K562 (cell line): Measurements from ENCODE around the gene LAMTOR5. TPM values are rescaled to one million over a fixed set of nuclear protein-coding genes. Genes with fewer than 3 reads are reported as not detected.

Experiments
- ATAC-seq: fragments of 200-7000 bp; cut with Tn5 transposase; 3 replicates; pipeline ENCODE4 v1.9.1; 2020; ENCODE audit warnings: moderate library complexity
- BruUV-seq: library from RNA; stranded (reverse); fragments of 400-500 nt; replicated peaks from 2 replicates; lab custom pipeline; 2021; lab: Mats Ljungman, UMichigan
- CTCF ChIA-PET: fragments of 300-600 bp; formaldehyde crosslinking; extraction: SDS; loops from one replicate; lab custom pipeline; 2021; ENCODE audit warnings: low intra/inter-chr PET ratio; lab: Yijun Ruan, JAX
- POLR2A ChIA-PET: fragments of 300-600, 350-650 bp; sonication (Branson Sonifier 250); formaldehyde crosslinking; extraction: SDS; loops from one replicate; lab custom pipeline; 2021; ENCODE audit warnings: antibody characterized with exemption, inconsistent platforms; lab: Yijun Ruan, JAX
- DNase-seq, 4 experiments: peaks; one replicate each; pipeline versions ENCODE4 v3.0.0 to v3.0.0-alpha.2; 2011 to 2018; ENCODE audit warnings: low spot score in 3 of 4, mixed read lengths in 3 of 4; ENCODE audit errors: extremely low read depth in 1 of 4
- FAIRE-seq: peaks from 2 replicates; lab custom pipeline; 2011; peaks lifted over from hg19 to GRCh38; lab: Jason Lieb, UNC
- H2AFZ ChIP-seq: 2 replicates; pipeline ENCODE4 v1.6.0; 2011; ENCODE audit warnings: low read depth, low read length, control low read depth, inconsistent platforms
- H3K27ac ChIP-seq: fragments of 200-600 bp; 3 replicates; pipeline ENCODE4 v1.8.0; 2011; ENCODE audit warnings: low read depth, mild to moderate bottlenecking, control low read depth, inconsistent platforms, low read length, moderate library complexity, mixed read lengths; ENCODE audit errors: extremely low read depth
- H3K27me3 ChIP-seq, 2 experiments: fragments of 300-600 bp in 1 of 2; 2 replicates in 1 of 2; 3 replicates in 1 of 2; pipeline versions ENCODE4 v1.6.0 to v1.8.0; 2011; ENCODE audit warnings: inconsistent platforms in 2 of 2, low read length in 2 of 2, mild to moderate bottlenecking in 1 of 2, mixed read lengths in 1 of 2, moderate library complexity in 1 of 2; ENCODE audit not compliant: control insufficient read depth in 2 of 2, insufficient read depth in 2 of 2
- H3K36me3 ChIP-seq: fragments of 300-600 bp; 3 replicates; pipeline ENCODE4 v1.8.0; 2011; ENCODE audit warnings: mild to moderate bottlenecking, low read length, inconsistent platforms; ENCODE audit not compliant: control insufficient read depth, insufficient read depth
- H3K4me1 ChIP-seq, 2 experiments: fragments of 200-600 bp in 1 of 2; replicated peaks in 1 of 2; 2 replicates in 1 of 2; 3 replicates in 1 of 2; pipeline versions ENCODE4 v1.5.1 to v1.8.0; 2011; ENCODE audit warnings: inconsistent platforms in 2 of 2, low read length in 2 of 2, mild to moderate bottlenecking in 1 of 2, mixed read lengths in 1 of 2, moderate library complexity in 1 of 2; ENCODE audit not compliant: control insufficient read depth in 2 of 2, insufficient read depth in 2 of 2
- H3K4me2 ChIP-seq: 2 replicates; pipeline ENCODE4 v1.6.1; 2011; ENCODE audit warnings: low read length, control low read depth, inconsistent platforms, mixed read lengths; ENCODE audit not compliant: insufficient read depth
- H3K4me3 ChIP-seq: fragments of 200-600 bp; sonication (generic), shearing (Covaris generic); 2 replicates; pipeline ENCODE4 v1.5.1; 2016; ENCODE audit warnings: control low read depth, inconsistent platforms
- H3K79me2 ChIP-seq: fragments of 200-600 bp; 3 replicates; pipeline ENCODE4 v1.8.0; 2011; ENCODE audit warnings: low read length, inconsistent platforms; ENCODE audit not compliant: control insufficient read depth, insufficient read depth
- H3K9ac ChIP-seq, 2 experiments: 2 replicates each; pipeline versions ENCODE4 v1.6.0 to v1.6.1; 2011; ENCODE audit warnings: low read depth in 2 of 2, low read length in 2 of 2, control low read depth in 1 of 2, inconsistent platforms in 1 of 2, mild to moderate bottlenecking in 1 of 2, mixed read lengths in 1 of 2; ENCODE audit not compliant: insufficient read depth in 1 of 2
- H3K9me1 ChIP-seq: one replicate; pipeline ENCODE4 v1.6.0; 2011; ENCODE audit warnings: inconsistent platforms, mild to moderate bottlenecking, low read length, moderate library complexity; ENCODE audit not compliant: control insufficient read depth, insufficient read depth
- H3K9me3 ChIP-seq: replicated peaks from 2 replicates; pipeline ENCODE4 v1.5.1; 2011; ENCODE audit warnings: low read depth, low read length, inconsistent platforms; ENCODE audit not compliant: control insufficient read depth, insufficient read depth
- H4K20me1 ChIP-seq: replicated peaks from 2 replicates; pipeline ENCODE4 v1.6.1; 2011; ENCODE audit warnings: low read length, inconsistent platforms, mixed read lengths; ENCODE audit not compliant: control insufficient read depth, insufficient read depth
- CBX1 ChIP-seq: sonication (generic); IDR thresholded peaks from 2 replicates; pipeline ENCODE4 v1.6.1; 2016; ENCODE audit warnings: antibody characterized with exemption, low read depth, mild to moderate bottlenecking
- CEBPB ChIP-seq: fragments of 450-650 bp; IDR thresholded peaks from 2 replicates; pipeline ENCODE4 v1.6.1; 2016; ENCODE audit warnings: missing genetic modification characterization, missing compliant biosample characterization
- CSDE1 ChIP-seq, 2 experiments: fragments of 450-650 bp; IDR thresholded peaks; 2 replicates each; pipeline ENCODE4 v1.6.1; 2016; ENCODE audit warnings: mild to moderate bottlenecking in 1 of 2
- IFI16 ChIP-seq: fragments of 250-450 bp; sonication (Bioruptor Pico); IDR thresholded peaks from 2 replicates; pipeline ENCODE4 v2.1.2; 2022; ENCODE audit warnings: mild to moderate bottlenecking, inconsistent platforms
- KHSRP ChIP-seq: fragments of 450-650 bp; IDR thresholded peaks from 2 replicates; pipeline ENCODE4 v1.6.1; 2017
- MAFG ChIP-seq: fragments of 450-650 bp; conservative IDR thresholded peaks from 2 replicates; pipeline ENCODE4 v1.6.1; 2016; ENCODE audit warnings: missing genetic modification characterization, missing compliant biosample characterization
- MYC ChIP-seq, 2 experiments: fragments of 250-450 bp in 1 of 2; sonication (Bioruptor Pico) in 1 of 2; IDR thresholded peaks; 2 replicates each; pipeline versions ENCODE4 v1.5.1 to v1.6.1; 2012 to 2021; ENCODE audit warnings: low read depth in 2 of 2, borderline replicate concordance in 1 of 2, improper control_type of control experiment in 1 of 2, low read length in 1 of 2, mild to moderate bottlenecking in 1 of 2, moderate library complexity in 1 of 2
- NBN ChIP-seq: fragments of 450-650 bp; IDR thresholded peaks from 2 replicates; pipeline ENCODE4 v1.6.1; 2016; ENCODE audit warnings: low read depth, mild to moderate bottlenecking
- NFIX ChIP-seq: fragments of 250-450 bp; sonication (Bioruptor Pico); IDR thresholded peaks from 2 replicates; pipeline ENCODE4 v1.4.0; 2020; ENCODE audit warnings: low read depth, mild to moderate bottlenecking, moderate library complexity
- NFXL1 ChIP-seq: fragments of 450-650 bp; formaldehyde crosslinking; IDR thresholded peaks from 2 replicates; pipeline ENCODE4 v1.4.0; 2021; ENCODE audit warnings: mild to moderate bottlenecking
- NUFIP1 ChIP-seq: fragments of 450-650 bp; IDR thresholded peaks from 2 replicates; pipeline ENCODE4 v1.6.1; 2018; ENCODE audit not compliant: partially characterized antibody
- RAD51 ChIP-seq: fragments of 450-650 bp; IDR thresholded peaks from 2 replicates; pipeline ENCODE4 v1.7.1; 2016; ENCODE audit warnings: low read depth, mild to moderate bottlenecking, borderline replicate concordance
- SMARCB1 ChIP-seq: IDR thresholded peaks from 2 replicates; pipeline ENCODE4 v1.6.1; 2011; ENCODE audit warnings: improper control_type of control experiment, low read depth; ENCODE audit not compliant: insufficient read length
- YBX1 ChIP-seq: fragments of 450-650 bp; IDR thresholded peaks from 2 replicates; pipeline ENCODE4 v1.7.1; 2016; ENCODE audit warnings: mild to moderate bottlenecking
- ZBTB1 ChIP-seq: sonication (generic); formaldehyde crosslinking; IDR thresholded peaks from 2 replicates; pipeline ENCODE4 v1.8.1; 2023; ENCODE audit warnings: missing genetic modification reagents, low read depth, mild to moderate bottlenecking, borderline replicate concordance
- WGBS: fragments of 100-300 bp; shearing (Covaris generic); methylation state at CpG from one replicate; pipeline ENCODE4 v1.1.6; 2016; ENCODE audit warnings: low coverage, mixed read lengths; ENCODE audit not compliant: insufficient coverage; ENCODE audit errors: missing lambda C conversion rate; 5-methylcytosine and 5-hydroxymethylcytosine counted together
- in situ Hi-C: fragments of 300-500 bp; cut with MboI; formaldehyde crosslinking; loops from 4 replicates; pipeline ENCODE4 v1.15.0; 2018; ENCODE audit warnings: inconsistent platforms, mixed read lengths
- intact Hi-C: fragments of 100-400 bp; cut with micrococcal nuclease; formaldehyde crosslinking; loops from 2 replicates; pipeline ENCODE4 v1.14.2; 2022
- polyA plus RNA-seq, 8 experiments: library from polyadenylated mRNA; depleted of rRNA in 4 of 8; stranded (reverse) in 5 of 8; unstranded in 3 of 8; fragments of >200 nt; fragmentation: Nextera tagmentation in 2 of 8; fragmentation: Illumina TruSeq in 1 of 8; extraction: Ambion mirVana in 2 of 8; extraction: Trizol in 1 of 8; gene quantifications; 2 replicates each; pipeline versions ENCODE4 v1.2.1 to v1.2.3, GENCODE V29; 2011 to 2014; ENCODE audit warnings: inconsistent platforms in 1 of 8, missing spikeins in 1 of 8
- total RNA-seq, 7 experiments: library from RNA; depleted of rRNA in 6 of 7; stranded (reverse); fragments of >200 nt in 6 of 7; fragmentation: Illumina TruSeq in 2 of 7; extraction: Trizol in 2 of 7; gene quantifications; 2 replicates each; pipeline versions ENCODE4 v1.2.1 to v1.2.3, GENCODE V29; 2011 to 2021; ENCODE audit warnings: low replicate concordance in 1 of 7
- TF ChIP-seq, protein P1 (sequence below): fragments of 250-450 bp; sonication (Bioruptor Pico); IDR thresholded peaks from 2 replicates; pipeline ENCODE4 v1.8.0; 2022; ENCODE audit warnings: inconsistent platforms

The LAMTOR5 gene
- total and polyA plus RNA-seq, 9 of the 15 experiments (the other 6 are each of a cell fraction or from before 2014, with no cell fraction given) = 118 to 712 (median 241) TPM

DNA sequence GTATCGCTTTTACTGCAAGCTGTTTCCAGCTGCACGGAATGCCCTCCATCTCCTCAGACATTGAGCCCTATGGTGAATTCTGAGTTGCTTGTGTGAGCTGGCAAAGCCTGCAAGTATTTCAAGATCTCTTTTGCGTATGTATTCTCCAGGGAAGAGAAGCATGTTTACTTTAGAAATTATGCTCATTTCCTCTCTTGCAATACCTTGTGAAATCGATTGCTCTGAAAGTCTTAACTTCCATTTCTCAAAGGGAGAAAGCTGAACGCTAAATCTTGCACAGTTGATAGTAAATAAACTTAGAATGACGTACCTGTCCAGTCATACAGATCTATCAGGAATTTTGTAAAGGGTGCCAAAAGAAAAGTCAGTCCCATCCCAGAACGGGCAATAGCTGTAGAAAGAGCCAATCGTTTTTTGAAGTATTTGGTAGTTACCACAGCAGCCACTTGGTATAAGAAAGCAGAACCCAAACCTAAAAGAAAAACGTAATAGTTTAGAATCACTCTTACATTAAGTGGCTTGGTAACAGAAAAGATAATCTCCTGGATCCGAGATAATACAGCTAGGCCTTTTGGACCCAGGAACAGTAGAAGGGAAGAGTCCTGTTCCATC is 26.7 kb downstream of the LAMTOR5 start (continued):
- TF ChIP-seq MAFG (tag) = no peak

DNA sequence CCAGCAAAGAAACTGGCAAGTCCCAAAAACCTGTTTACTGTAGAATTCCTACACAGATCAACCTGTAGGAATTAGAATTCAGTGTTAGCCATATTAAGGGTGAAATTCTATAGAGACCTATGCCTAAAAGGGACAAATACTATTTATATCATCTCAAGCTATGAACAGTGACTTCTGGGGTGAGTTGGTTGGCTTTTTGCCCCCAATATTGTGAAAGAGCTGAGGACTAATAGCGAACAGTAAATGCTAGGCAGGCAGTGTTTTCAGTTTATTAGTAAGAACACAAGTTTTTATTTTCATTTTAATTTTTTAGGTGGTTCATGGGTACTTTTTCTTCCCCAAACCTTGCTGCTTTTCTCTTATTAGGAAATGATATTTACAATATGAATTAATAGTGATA is 32.0 kb downstream of the LAMTOR5 start:
- no peaks in the 10 kb centered on the region for H4K20me1 ChIP-seq
- WGBS = 100% methylated on average over 1 of the region's 1 CpG
- no peak overlapping the region for H3K27ac ChIP-seq
- no peaks in the 10 kb centered on the region for H3K9me1 ChIP-seq
- intact Hi-C loops = no loop called here
- in situ Hi-C loops = no loop called here
- no TSS peak for BruUV-seq
- peaks cover 87% of the 10 kb centered on the region for H3K36me3 ChIP-seq
- POLR2A ChIA-PET = interaction anchor here (1.0 to 4.3 kb wide), 3 partner anchors 12 to 40 kb away, joined by 4 to 17 read pairs (median 6); partner anchors contain the start of gene RBM15
- H3K4me1 ChIP-seq = no peaks in the 10 kb centered on the region; a peak in 1 of 5 replicates
- TF ChIP-seq CSDE1 (IDR thresholded peaks at IDR 0.05) (no peak), YBX1 (no peak), MYC (IDR thresholded peaks at IDR 0.05; ENCODE audit: low read depth, low read length) (no peak), MYC (CRISPR knock-in tag; IDR thresholded peaks at IDR 0.05; ENCODE audit: borderline replicate concordance, low read depth) (no peak), CBX1 (no peak), NUFIP1 (no peak), NFXL1 (CRISPR knock-in tag) (no peak), ZBTB1 (CRISPR knock-in tag) (no peak), MAFG (tag) (no peak), KHSRP (no peak), RAD51 (no peak), CEBPB (tag) (no peak), NBN (no peak), IFI16 (CRISPR knock-in tag) (no peak), SMARCB1 (no peak), NFIX (no peak)
- TF ChIP-seq, protein P1, sequence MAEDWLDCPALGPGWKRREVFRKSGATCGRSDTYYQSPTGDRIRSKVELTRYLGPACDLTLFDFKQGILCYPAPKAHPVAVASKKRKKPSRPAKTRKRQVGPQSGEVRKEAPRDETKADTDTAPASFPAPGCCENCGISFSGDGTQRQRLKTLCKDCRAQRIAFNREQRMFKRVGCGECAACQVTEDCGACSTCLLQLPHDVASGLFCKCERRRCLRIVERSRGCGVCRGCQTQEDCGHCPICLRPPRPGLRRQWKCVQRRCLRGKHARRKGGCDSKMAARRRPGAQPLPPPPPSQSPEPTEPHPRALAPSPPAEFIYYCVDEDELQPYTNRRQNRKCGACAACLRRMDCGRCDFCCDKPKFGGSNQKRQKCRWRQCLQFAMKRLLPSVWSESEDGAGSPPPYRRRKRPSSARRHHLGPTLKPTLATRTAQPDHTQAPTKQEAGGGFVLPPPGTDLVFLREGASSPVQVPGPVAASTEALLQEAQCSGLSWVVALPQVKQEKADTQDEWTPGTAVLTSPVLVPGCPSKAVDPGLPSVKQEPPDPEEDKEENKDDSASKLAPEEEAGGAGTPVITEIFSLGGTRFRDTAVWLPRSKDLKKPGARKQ = no peak
- TF ChIP-seq, all 486 proteins: peak for 0
- no peak for DNase-seq
- Histone ChIP-seq H3K4me3 (no peak overlapping the region), H3K79me2 (peaks cover 11% of the 10 kb centered on the region; the same call in 2 of the 3 replicates), H3K4me2 (no peak overlapping the region), H3K27me3 (no peaks in the 10 kb centered on the region), H3K9ac (no peak overlapping the region), H3K9me3 (no peaks in the 10 kb centered on the region), H2AFZ (no peak overlapping the region)
- no peak for FAIRE-seq
- CTCF ChIA-PET = no interaction called here
- no peak for ATAC-seq
